DMS114 treated with DMSO at 0.1 percent for 48 hours (cell line): Measurements from ENCODE around the gene KCNIP4.

Source experiments
- DNase-seq: peaks from one replicate; lab custom pipeline; 2025; ENCODE audit not compliant: unreplicated experiment; lab: John Stamatoyannopoulos, UW

The KCNIP4 gene

DNA sequence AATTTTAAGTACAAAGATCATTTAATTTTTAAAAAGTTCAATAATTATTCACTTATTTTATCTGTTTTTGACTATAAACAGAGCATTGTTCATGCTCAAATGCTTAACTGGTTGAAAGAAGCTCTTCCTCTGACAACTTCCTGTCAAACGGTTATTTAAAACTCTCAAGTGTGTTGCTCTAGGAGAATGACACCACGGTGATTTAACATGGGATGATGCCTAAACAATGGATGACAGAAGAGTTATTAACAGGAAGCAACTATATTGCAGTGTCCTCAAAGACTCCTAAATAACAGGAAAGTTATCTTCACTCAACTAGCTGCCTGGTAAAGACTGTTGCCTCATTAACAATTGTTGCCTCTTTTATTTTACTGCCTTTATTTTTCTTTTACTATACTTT lies 738.7 kb downstream of the KCNIP4 start:
- DNase-seq = no peak

DNA sequence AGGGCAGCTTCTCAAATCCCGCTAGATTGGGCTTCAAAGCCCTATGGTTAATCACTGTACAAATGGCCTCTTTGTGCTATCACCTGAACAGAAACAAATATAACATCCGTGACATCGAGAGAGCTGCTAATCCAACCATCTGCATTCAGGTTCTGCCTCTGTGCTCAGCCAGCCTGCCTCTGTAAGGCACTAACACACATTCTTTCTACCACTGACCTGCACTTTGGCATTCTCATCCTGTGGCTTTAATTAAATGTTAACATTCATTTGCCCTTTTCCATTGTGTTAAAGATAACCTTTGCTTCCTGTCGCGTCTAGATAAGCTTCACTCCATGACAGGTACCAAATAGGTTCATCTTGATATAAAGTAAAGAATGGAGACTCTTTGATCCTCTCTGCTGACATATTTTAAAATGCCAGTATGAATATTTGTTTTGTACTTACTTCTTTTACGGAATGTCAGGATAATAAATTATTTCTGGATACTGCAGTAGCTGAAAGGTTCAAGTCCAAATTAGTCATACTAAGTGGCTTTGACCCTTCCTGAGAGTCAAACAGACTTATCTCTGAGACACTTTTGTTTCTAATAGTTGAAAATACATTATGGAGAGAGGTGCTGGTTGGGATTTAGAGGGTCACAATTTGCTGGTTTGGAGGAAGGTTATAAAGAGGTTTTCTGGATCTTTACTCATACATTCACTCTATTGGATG lies 742.6 kb downstream of the KCNIP4 start:
- no peak for DNase-seq

DNA sequence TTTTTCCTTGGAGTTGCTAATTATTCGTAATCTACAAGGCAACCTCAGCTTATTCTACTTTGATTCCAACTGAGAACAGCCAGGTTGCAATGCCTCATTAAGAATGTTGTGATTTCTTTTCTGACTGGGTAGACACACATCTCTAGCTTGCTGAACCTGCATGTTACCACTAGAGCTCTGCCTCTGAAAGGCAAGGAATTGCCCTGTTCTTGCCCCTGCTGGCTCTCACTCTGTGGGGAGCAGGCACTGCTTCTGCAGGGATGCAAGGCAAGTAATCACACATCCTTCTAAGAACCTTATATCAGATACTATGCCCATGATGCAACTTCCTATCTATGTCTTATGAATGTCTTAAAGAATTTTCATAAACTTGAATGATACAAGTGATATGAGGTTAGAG lies 745.2 kb downstream of the KCNIP4 start:
- no peak for DNase-seq

DNA sequence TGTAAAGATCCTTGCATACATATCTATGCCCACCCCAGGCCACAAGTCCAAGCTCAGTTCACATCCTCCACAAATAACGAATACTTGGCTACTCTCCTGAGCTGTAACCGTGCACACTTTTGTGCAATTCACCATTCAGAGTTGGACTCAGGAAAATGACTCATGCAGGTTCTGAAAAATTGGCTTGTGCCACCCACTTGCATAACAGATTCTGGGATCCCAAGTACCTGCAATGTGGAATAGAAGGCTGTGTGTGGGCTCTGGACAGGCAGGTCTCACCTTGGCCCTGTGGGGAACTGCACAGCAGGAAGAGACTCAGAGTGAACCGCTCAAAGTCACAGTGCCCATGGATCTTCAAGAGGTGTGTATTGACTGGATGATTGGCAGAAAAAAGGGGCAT lies 745.6 kb downstream of the KCNIP4 start:
- no peak for DNase-seq

DNA sequence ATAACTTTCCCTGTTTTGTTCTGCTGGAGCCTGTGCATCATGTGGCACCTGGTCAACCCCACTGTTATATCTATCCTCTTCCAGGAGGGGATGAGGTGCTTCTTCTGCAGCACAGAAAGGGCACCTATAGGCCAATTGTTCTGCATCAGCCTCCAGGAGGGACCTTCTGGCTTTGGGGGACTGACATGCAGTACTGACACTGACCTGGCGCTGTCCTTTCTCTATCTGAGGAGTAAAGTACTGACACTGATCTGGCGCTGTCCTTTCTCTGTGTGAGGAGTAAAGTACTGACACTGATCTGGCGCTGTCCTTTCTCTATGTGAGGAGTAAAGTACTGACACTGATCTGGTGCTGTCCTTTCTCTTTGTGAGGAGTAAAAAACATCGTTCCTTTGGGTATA lies 749.9 kb downstream of the KCNIP4 start:
- DNase-seq = no peak

DNA sequence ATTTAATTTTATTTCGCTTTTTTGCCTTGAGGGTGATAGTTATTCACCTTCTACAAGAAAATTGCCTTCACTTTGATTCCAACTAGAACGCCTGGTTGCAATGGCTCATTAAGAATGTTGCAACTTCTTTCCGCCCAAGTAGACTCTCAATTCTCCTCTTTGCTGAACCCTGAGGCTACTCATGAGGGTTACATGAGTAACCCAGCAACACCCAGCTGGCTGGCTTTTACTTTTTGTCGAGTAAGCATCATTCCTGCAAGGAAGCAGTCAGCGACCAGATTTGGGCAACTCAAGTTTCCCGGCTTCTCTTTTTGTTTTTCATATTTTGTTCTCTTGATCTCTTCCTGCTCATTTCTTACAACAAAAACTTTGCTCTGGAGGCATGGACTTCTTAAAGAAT lies 752.9 kb downstream of the KCNIP4 start:
- DNase-seq = no peak

DNA sequence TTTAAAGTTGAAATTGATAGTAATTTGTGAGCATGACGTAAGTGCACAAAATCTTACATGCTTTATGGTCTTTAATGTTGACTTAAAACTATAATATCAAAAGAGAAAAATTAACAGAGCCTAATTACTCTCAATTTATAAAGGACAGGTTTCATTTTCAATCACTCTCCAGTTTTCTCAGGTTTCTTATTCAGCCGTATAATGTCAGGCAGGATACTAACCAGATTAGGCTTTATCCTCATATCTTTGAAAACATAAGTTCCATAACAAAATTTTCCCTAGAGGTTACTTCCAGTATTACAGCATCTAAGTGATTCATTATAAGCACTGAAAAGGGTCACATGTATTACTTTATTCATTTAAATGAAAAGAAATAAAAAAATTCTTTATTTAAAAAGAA lies 756.2 kb downstream of the KCNIP4 start:
- DNase-seq = no peak

DNA sequence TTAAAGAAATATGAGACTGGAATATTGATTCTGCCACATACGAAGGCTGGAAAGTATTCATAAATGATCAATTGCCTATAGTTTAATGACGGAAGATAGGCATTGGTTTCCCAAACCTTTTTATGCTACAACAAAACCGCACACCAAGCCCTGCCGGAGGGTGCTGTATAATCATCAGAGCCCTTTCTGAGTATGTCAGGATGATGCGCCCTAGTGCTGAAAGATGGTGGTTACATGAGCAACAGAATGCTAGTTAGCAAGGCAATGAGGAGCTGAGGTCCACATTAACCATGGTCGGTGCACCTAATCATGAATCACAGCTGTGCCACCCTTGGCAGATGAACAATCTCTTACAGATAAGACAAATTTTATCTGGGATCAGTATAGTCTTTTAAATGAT lies 757.3 kb downstream of the KCNIP4 start:
- no peak for DNase-seq

DNA sequence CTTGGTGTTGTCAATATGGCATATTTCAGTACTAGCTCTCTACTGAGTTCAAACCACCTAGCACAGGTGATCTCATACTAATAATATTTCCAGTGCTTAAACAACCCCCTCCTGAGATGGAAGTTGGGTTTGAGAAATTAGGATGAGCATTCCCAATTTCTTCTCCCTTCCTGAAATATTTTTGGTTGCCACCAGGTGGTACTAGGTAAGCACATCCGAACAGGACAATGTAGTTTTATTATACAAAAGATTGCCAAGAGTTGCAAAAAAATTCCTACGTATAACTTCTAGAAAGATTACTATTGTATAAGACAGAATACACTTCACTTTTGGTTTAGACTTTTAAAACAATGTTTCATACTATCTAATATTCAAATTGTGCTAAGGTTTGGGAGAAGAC lies 763.8 kb downstream of the KCNIP4 start:
- DNase-seq = no peak

DNA sequence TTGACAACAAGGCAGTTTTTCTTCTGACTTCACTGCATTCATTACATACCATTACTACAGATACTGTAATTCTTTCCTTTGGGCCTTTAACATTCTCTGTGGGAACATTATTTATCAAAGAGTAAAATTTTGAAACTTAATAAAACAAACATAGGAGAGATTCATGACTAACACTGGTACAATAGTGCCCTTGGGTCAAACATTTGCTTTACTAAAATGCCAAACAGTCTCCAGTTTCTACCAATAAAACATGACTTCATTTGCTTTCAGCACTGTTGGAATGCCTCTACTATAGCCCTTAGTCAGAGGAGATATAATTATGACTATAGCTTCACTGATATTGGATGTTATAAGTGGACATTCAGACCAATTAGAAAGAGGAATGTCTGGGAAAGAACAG lies 766.9 kb downstream of the KCNIP4 start:
- DNase-seq = no peak

DNA sequence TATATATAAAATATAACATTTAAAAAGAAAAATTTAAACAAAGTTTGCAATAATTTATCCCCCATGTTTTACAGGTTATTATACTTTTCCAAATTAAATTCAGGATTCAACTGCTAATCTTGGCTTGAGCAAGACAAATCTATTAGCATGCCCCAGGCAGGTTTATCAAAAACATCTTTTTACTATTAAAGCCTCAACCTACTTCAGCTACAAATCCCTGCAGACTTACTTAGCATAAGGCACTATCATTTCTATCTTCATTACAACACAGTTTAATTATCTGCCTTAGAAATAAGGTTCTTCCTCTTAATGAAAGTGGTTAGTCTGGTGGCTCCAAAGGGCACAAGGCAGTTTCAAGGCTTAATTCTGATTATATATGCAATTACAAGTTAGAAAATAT lies 770.7 kb downstream of the KCNIP4 start:
- DNase-seq = no peak

DNA sequence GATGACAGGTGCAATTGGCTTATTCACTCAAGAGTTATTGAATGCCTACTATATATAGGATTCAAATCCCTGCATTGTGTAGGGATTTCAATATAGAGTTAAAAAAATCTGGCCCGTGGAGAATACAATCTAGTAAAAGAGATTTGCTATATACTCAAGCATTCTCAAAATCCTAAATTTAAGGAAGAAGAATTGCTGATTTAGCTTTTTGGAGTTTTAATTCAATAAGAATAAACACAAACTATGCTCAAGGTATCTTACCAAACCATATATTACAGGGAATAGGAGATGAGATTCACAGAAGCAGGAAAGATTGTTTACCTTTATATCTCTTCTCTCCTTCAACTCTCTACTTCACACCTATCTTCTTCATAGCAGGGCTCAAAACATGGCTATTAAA lies 771.5 kb downstream of the KCNIP4 start:
- DNase-seq = no peak

DNA sequence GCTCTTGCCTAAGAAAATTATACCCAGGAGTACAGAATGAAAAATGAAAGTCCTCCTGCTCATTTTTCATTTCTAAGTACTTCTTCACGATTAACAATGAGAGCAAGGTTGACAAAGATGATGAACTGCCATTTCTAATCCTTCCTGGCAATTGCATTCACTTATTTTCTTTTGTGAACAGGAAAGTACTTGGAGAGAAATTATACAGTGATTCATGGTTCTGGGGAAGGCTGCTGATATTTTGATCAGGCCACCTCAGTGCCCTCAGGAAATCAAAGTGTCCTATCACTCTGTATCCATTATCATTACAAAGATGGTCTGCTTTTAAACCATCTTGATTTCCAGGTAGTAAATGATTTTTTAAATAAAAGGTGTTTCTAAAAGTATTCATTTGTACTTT lies 780.9 kb downstream of the KCNIP4 start:
- DNase-seq = no peak

DNA sequence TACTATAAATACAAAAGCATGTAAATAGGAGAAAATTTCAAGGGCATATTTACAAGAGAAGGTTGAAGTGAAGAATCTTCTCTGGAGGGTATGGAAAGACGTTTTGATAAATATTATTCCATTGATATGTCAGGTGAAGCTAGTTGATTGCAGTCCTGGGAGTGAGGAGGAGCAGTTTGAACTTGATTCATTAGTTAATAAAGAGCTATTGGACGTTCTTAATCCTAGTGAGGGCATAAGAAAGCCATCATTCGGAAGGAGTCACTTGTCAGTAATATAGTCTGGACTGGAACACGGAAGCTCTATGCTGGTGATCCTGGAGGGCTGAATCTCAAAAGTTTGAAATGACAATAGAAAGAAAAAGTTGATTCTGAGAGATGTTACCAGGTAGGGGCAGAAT lies 793.2 kb downstream of the KCNIP4 start:
- DNase-seq = no peak

DNA sequence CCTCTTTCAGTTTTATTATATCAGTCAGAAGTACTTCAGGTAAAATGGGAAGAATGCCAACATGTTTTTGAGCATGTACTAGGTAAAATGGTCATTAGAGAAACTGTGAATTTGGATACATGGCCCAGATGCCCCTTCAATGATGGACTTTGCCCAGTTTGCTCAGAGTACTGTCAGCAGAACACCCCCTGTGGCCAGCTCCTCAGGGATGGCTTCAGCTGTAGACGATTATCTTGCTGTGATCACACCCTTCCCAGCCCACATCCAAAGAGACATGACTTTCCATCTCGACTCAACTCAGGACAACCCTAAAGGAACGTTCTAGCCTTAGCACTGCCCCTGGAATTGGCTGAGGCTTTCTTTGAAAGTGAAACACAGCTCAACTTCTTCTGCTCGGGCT lies 809.2 kb downstream of the KCNIP4 start:
- DNase-seq = no peak

DNA sequence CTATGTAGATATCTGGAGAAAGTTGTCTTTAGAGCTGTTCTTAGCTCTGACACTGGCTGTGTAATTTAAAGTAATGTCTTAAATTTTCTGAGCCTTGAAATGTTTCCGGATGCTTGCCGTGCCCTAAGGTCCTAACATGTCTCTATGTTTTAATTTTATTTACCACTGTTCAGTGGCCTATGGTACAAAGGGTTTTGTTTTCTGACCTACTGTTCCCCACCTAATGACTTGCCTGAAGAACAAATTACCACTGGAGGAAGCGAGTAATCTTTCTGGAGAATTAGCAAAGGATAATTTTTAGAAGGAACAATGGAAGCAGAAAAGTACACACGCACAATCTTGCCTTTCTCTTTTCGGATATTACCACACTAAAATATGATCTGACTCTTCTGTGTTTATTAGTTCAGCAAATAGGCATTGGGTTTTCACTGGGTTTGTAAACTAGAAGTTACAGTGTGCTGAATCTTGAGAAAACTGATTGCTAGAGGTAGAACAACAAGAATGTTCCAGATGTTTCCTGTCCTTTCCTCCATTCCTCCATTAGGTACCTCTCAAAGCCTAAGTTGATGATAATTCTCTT lies 812.4 kb downstream of the KCNIP4 start:
- no peak for DNase-seq

DNA sequence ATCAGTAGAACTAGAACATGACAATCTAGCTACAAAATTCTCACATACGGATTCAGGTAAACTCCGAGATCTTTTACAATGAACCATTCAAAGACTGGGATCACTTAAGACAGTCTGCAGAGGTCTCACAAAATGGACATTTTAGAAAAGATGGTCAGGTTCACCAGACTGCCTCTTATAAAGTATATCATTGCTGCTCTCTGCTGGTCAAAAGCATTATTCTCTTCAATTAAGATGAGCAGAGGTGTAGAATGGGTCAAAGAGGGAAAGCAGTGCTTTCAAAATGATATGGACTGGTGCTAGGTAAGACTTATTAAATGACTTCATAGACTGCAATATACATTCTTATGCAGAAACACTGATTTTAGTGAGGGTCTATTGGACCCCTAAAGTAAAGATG lies 813.6 kb downstream of the KCNIP4 start:
- no peak for DNase-seq

DNA sequence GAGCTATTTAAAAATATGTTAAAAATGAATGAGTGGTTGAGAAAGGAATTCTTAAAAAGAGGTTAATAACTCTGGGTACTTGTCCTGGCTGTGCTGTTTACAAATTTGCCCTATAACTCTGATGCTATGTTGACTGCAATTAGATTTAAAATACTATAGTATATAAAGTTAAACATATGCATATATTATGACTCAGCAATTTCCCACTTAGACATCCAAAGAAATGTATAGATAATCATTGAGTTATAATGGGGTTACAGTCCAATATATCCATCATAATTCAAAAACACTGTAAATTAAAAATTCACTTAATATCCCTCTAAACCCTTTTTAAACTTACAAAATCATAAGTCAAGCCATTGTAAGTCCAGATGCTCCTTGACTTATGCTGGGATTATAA lies 818.0 kb downstream of the KCNIP4 start:
- no peak for DNase-seq

DNA sequence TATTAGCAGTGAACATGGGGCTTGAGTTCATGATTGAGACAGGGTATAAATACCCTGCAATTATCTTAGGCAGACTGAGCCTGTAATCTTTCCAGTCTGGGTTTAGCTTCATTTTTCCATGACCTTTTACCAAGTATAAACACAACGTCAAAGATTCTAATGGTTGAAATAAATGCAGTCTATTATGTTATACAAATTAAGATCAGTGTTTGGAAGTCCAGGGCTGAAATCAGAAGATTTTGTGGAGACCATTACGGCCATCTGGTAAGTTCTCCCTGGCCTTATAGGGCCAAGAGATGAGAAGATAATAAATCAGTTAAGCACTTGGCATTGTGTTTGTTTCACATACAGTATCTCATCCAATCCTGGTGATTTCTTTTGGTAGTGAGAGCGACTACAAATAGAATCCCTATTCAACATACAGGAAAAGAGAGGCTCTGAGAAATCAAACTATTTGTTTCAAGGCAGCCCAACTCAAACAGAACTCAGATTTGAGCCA lies 822.5 kb downstream of the KCNIP4 start:
- no peak for DNase-seq

DNA sequence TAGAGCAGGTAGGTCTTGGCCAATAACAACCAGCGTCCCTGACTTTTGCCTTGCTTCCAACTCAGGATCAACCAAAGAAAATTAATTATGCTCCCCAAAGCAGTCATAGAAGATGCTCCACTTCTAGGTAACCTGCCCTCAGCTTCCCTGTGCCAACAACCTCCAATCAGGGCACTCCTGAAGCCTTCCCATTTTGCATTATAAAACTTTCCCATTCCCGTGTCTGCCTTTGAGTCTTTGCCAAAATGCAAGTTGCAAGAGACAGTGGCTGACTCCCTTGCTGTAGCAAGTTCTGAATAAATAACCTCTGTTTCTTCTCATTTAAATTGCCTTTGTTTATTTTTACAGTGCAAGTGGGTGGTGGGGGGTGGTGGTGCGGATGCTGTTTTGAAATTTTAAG lies 830.3 kb downstream of the KCNIP4 start:
- no peak for DNase-seq

DNA sequence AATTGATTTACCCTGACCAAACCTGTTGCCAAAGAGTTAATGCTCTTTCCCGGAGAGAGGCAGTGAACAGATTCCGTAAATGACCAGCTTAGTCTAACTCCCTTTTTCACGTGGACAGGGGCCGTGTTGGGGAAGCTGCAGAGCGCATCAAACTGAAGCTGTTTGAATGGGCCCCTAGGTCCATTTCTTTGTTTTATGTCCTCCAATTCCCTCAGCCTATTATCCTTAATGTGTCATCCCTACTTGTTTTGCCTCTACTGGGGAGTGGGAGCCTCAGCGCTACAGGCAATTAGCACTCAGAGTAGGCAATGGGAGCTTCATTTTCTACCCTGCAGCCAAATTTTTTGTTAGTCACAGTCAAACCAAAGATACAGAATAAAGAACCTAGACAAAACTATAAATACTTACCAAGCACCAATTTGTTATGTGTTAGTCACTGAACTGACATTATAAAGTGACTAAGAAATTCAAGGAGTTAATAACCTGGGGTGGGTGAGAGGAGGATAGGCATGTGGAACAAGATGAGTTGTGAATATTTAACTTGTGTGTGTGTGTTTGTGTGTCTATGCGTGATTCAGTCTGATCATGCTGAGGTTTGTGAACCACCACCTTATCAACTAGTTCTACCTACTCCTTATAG lies 830.9 kb downstream of the KCNIP4 start:
- no peak for DNase-seq

DNA sequence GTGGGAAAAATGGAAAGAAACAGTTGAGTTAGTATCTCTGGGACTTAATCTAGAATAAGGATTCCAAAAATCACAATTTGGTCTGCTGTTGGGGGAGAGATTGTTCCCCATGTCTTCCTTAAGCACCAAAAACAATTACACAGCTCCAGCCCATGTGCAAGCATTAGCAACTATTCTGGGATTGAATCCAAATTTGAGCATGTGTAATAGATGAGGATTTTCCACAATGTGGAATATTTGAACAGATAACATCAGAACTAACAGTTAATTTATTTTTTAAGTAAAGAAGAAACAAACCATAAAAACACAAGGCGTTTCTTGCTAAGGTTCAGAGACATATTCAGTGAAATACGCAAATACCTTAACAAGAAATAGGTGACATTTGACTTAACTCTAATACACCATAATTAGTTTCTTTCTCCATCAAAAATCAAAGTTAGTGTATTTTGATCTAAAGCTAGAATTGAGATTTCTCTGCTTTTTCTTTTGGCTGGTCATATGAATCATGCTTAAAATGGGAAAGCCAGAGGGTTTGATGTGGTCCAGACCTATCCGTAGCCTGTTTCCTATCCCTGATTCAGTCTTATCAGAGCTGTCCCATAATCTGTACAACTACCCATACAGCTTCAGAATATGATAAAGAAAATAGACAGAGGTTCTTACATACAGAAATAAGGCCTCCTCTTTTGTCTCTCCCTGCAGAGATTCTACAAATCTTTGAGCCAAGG lies 834.9 kb downstream of the KCNIP4 start:
- no peak for DNase-seq
